ENCODE results near the gene DLG5.
A peak's percentile ranks its signal among the peaks of the same experiment; 100 is the strongest.

The DLG5 gene

GRCh38 chr10:77782328-77783061, 144.1 kb downstream of the DLG5 start:
- H3K27me3 ChIP-seq (ENCODE audit: control insufficient read depth in 1 of 2, insufficient read depth in 1 of 2, low read length in 2 of 2), result no peaks in the 10 kb centered on the region
- H2BK120ac ChIP-seq (ENCODE audit: low read depth, low read length), result no peak overlapping the region
- H3K23ac ChIP-seq (ENCODE audit: low read length in 2 of 2), result no peak overlapping the region
- no peak overlapping the region for H3K18ac ChIP-seq (ENCODE audit: low read depth in 1 of 2, low read length in 2 of 2)
- no peak overlapping the region for H3K14ac ChIP-seq (ENCODE audit: low read length in 2 of 2)
- H4K91ac ChIP-seq (ENCODE audit: low read length), result no peak overlapping the region
- H2AFZ ChIP-seq (ENCODE audit: low read depth, low read length), result no peak overlapping the region
- H3K4me2 ChIP-seq (ENCODE audit: low read length, poor library complexity, severe bottlenecking), result no peak overlapping the region
- no peak overlapping the region for H2AK5ac ChIP-seq (ENCODE audit: low read length, severe bottlenecking)
- H3K9ac ChIP-seq (ENCODE audit: low read length), result no peak overlapping the region
- H2BK5ac ChIP-seq (ENCODE audit: low read depth, low read length, poor library complexity, severe bottlenecking), result no peak overlapping the region
- H2BK12ac ChIP-seq (ENCODE audit: low read length in 2 of 2), result no peak overlapping the region
- H3K79me1 ChIP-seq (replicated peaks; ENCODE audit: low read length, poor library complexity, severe bottlenecking), result peaks cover 18% of the 10 kb centered on the region
- H2BK15ac ChIP-seq (ENCODE audit: low read depth, poor library complexity, severe bottlenecking), result no peak overlapping the region
- H3K4me3 ChIP-seq (ENCODE audit: insufficient read depth in 1 of 2, low read depth in 1 of 2, low read length in 2 of 2), result no peak overlapping the region
- H4K8ac ChIP-seq (ENCODE audit: low read length), result no peak overlapping the region
- WGBS, result 97% methylated on average over 8 of the region's 8 CpGs
- H3K27ac ChIP-seq (ENCODE audit: low read length, poor library complexity, severe bottlenecking), result no peak overlapping the region
- peaks cover 4% of the 10 kb centered on the region for H3K9me3 ChIP-seq (ENCODE audit: control insufficient read depth, low read length)
- DNase-seq, result no peak
- no peak overlapping the region for H3K4ac ChIP-seq (ENCODE audit: low read depth in 1 of 2, low read length in 2 of 2)
- H3K36me3 ChIP-seq (ENCODE audit: control insufficient read depth in 1 of 2, insufficient read depth in 2 of 2, low read depth in 1 of 2, low read length in 2 of 2), result peaks cover 55 to 72% of the 10 kb centered on the region in 2 experiments
- H3K4me1 ChIP-seq (ENCODE audit: control insufficient read depth, insufficient read depth, low read depth, low read length), result peaks cover 5% of the 10 kb centered on the region

GRCh38 chr10:77781451-77782327, 144.9 kb downstream of the DLG5 start:
- Histone ChIP-seq H4K8ac (ENCODE audit: low read length) (no peak overlapping the region), H3K9ac (ENCODE audit: low read length) (no peak overlapping the region), H3K23ac (ENCODE audit: low read length in 2 of 2) (no peak overlapping the region), H2BK12ac (ENCODE audit: low read length in 2 of 2) (no peak overlapping the region), H3K14ac (ENCODE audit: low read length in 2 of 2) (no peak overlapping the region), H3K4me3 (ENCODE audit: insufficient read depth in 1 of 2, low read depth in 1 of 2, low read length in 2 of 2) (peak overlapping the region in 1 of 2 experiments; percentile 4), H3K36me3 (ENCODE audit: control insufficient read depth in 1 of 2, insufficient read depth in 2 of 2, low read depth in 1 of 2, low read length in 2 of 2) (peaks cover 48 to 66% of the 10 kb centered on the region in 2 experiments), H3K4me1 (ENCODE audit: control insufficient read depth, insufficient read depth, low read depth, low read length) (peaks cover 3% of the 10 kb centered on the region), H3K4me2 (ENCODE audit: low read length, poor library complexity, severe bottlenecking) (no peak overlapping the region), H3K79me1 (replicated peaks; ENCODE audit: low read length, poor library complexity, severe bottlenecking) (peaks cover 17% of the 10 kb centered on the region), H2BK5ac (ENCODE audit: low read depth, low read length, poor library complexity, severe bottlenecking) (no peak overlapping the region), H3K9me3 (ENCODE audit: control insufficient read depth, low read length) (peaks cover 10% of the 10 kb centered on the region), H2AK5ac (ENCODE audit: low read length, severe bottlenecking) (no peak overlapping the region), H2BK120ac (ENCODE audit: low read depth, low read length) (no peak overlapping the region), H3K27ac (ENCODE audit: low read length, poor library complexity, severe bottlenecking) (no peak overlapping the region), H2AFZ (ENCODE audit: low read depth, low read length) (no peak overlapping the region), H3K4ac (ENCODE audit: low read depth in 1 of 2, low read length in 2 of 2) (no peak overlapping the region), H4K91ac (ENCODE audit: low read length) (no peak overlapping the region), H3K18ac (ENCODE audit: low read depth in 1 of 2, low read length in 2 of 2) (no peak overlapping the region), H2BK15ac (ENCODE audit: low read depth, poor library complexity, severe bottlenecking) (no peak overlapping the region), H3K27me3 (ENCODE audit: control insufficient read depth in 1 of 2, insufficient read depth in 1 of 2, low read length in 2 of 2) (no peaks in the 10 kb centered on the region)
- no peak for DNase-seq
- WGBS, result 95% methylated on average over 27 of the region's 27 CpGs

- no peak overlapping the region for H2BK120ac ChIP-seq (ENCODE audit: low read depth, low read length)
- H3K9me3 ChIP-seq (ENCODE audit: control insufficient read depth, low read length), result peaks cover 17% of the 10 kb centered on the region
- H3K4ac ChIP-seq (ENCODE audit: low read depth in 1 of 2, low read length in 2 of 2), result no peak overlapping the region
- whole genome bisulfite sequencing, result 98% methylated on average over 9 of the region's 9 CpGs
- H3K79me1 ChIP-seq (replicated peaks; ENCODE audit: low read length, poor library complexity, severe bottlenecking), result peaks cover 14% of the 10 kb centered on the region
- H3K4me3 ChIP-seq (ENCODE audit: insufficient read depth in 1 of 2, low read depth in 1 of 2, low read length in 2 of 2), result no peak overlapping the region
- no peak overlapping the region for H3K23ac ChIP-seq (ENCODE audit: low read length in 2 of 2)
- H2BK5ac ChIP-seq (ENCODE audit: low read depth, low read length, poor library complexity, severe bottlenecking), result no peak overlapping the region
- H3K27me3 ChIP-seq (ENCODE audit: control insufficient read depth in 1 of 2, insufficient read depth in 1 of 2, low read length in 2 of 2), result no peaks in the 10 kb centered on the region
- peaks cover 47 to 57% of the 10 kb centered on the region in 2 experiments for H3K36me3 ChIP-seq (ENCODE audit: control insufficient read depth in 1 of 2, insufficient read depth in 2 of 2, low read depth in 1 of 2, low read length in 2 of 2)
- H3K4me1 ChIP-seq (ENCODE audit: control insufficient read depth, insufficient read depth, low read depth, low read length), result peaks cover 2% of the 10 kb centered on the region
- DNase-seq, result no peak
- H2AFZ ChIP-seq (ENCODE audit: low read depth, low read length), result no peak overlapping the region
- no peak overlapping the region for H3K18ac ChIP-seq (ENCODE audit: low read depth in 1 of 2, low read length in 2 of 2)
- no peak overlapping the region for H2BK15ac ChIP-seq (ENCODE audit: low read depth, poor library complexity, severe bottlenecking)
- no peak overlapping the region for H2BK12ac ChIP-seq (ENCODE audit: low read length in 2 of 2)
- H3K4me2 ChIP-seq (ENCODE audit: low read length, poor library complexity, severe bottlenecking), result no peak overlapping the region
- no peak overlapping the region for H4K91ac ChIP-seq (ENCODE audit: low read length)
- no peak overlapping the region for H3K27ac ChIP-seq (ENCODE audit: low read length, poor library complexity, severe bottlenecking)
- no peak overlapping the region for H3K14ac ChIP-seq (ENCODE audit: low read length in 2 of 2)
- H4K8ac ChIP-seq (ENCODE audit: low read length), result no peak overlapping the region
- no peak overlapping the region for H2AK5ac ChIP-seq (ENCODE audit: low read length, severe bottlenecking)
- H3K9ac ChIP-seq (ENCODE audit: low read length), result no peak overlapping the region
Measured at GRCh38 chr10:77780180-77780579, 146.4 kb downstream of the DLG5 start.

GRCh38 chr10:77776487-77776886, 150.1 kb downstream of the DLG5 start:
- H2BK120ac ChIP-seq (ENCODE audit: low read depth, low read length), result no peak overlapping the region
- H2BK12ac ChIP-seq (ENCODE audit: low read length in 2 of 2), result no peak overlapping the region
- no peak overlapping the region for H4K91ac ChIP-seq (ENCODE audit: low read length)
- H3K18ac ChIP-seq (ENCODE audit: low read depth in 1 of 2, low read length in 2 of 2), result no peak overlapping the region
- no peak for DNase-seq
- no peak overlapping the region for H2AFZ ChIP-seq (ENCODE audit: low read depth, low read length)
- H3K23ac ChIP-seq (ENCODE audit: low read length in 2 of 2), result no peak overlapping the region
- H3K9ac ChIP-seq (ENCODE audit: low read length), result no peak overlapping the region
- no peak overlapping the region for H3K4me3 ChIP-seq (ENCODE audit: insufficient read depth in 1 of 2, low read depth in 1 of 2, low read length in 2 of 2)
- H2BK15ac ChIP-seq (ENCODE audit: low read depth, poor library complexity, severe bottlenecking), result no peak overlapping the region
- 96% methylated on average over 4 of the region's 5 CpGs for WGBS
- peaks cover 17% of the 10 kb centered on the region for H3K9me3 ChIP-seq (ENCODE audit: control insufficient read depth, low read length)
- no peak overlapping the region for H3K27ac ChIP-seq (ENCODE audit: low read length, poor library complexity, severe bottlenecking)
- H3K36me3 ChIP-seq (ENCODE audit: control insufficient read depth in 1 of 2, insufficient read depth in 2 of 2, low read depth in 1 of 2, low read length in 2 of 2), result peaks cover 31 to 36% of the 10 kb centered on the region in 2 experiments
- no peak overlapping the region for H3K4ac ChIP-seq (ENCODE audit: low read depth in 1 of 2, low read length in 2 of 2)
- no peak overlapping the region for H3K14ac ChIP-seq (ENCODE audit: low read length in 2 of 2)
- H2AK5ac ChIP-seq (ENCODE audit: low read length, severe bottlenecking), result no peak overlapping the region
- H2BK5ac ChIP-seq (ENCODE audit: low read depth, low read length, poor library complexity, severe bottlenecking), result no peak overlapping the region
- H3K4me2 ChIP-seq (ENCODE audit: low read length, poor library complexity, severe bottlenecking), result no peak overlapping the region
- peaks cover 9% of the 10 kb centered on the region for H3K79me1 ChIP-seq (replicated peaks; ENCODE audit: low read length, poor library complexity, severe bottlenecking)
- H3K4me1 ChIP-seq (ENCODE audit: control insufficient read depth, insufficient read depth, low read depth, low read length), result peaks cover 3% of the 10 kb centered on the region
- H4K8ac ChIP-seq (ENCODE audit: low read length), result no peak overlapping the region
- H3K27me3 ChIP-seq (ENCODE audit: control insufficient read depth in 1 of 2, insufficient read depth in 1 of 2, low read length in 2 of 2), result no peaks in the 10 kb centered on the region
